Middle frontal gyrus (tissue), 1 donor: ENCODE results near the gene GPC3.
"Not testable (repeated sequence)": the region's sequence is repeated elsewhere in the genome, so short reads cannot be mapped to it uniquely, and the experiment has no call there.

Experiments
- DNase-seq: peaks from one replicate; pipeline ENCODE4 v3.0.0-alpha.2; 2015; ENCODE audit warnings: low spot score; ENCODE audit errors: extremely low spot score

The GPC3 gene

GRCh38 chrX:133999031-133999705 lies 13.8 kb upstream of the GPC3 start:
- no peak for DNase-seq

GRCh38 chrX:133995759-133996158 lies 10.4 kb upstream of the GPC3 start:
- no peak for DNase-seq

- DNase-seq = no peak
Observed at GRCh38 chrX:133994576-133994975, 9.2 kb upstream of the GPC3 start.

- no peak for DNase-seq
Observed at GRCh38 chrX:133992882-133993281, 7.5 kb upstream of the GPC3 start.

GRCh38 chrX:133991814-133992213 lies 6.4 kb upstream of the GPC3 start:
- DNase-seq = no peak

- not testable (repeated sequence) for DNase-seq
Observed at GRCh38 chrX:133991057-133991456, 5.7 kb upstream of the GPC3 start.

GRCh38 chrX:133989993-133990392 lies 4.6 kb upstream of the GPC3 start:
- DNase-seq = no peak

- no peak for DNase-seq
Observed at GRCh38 chrX:133989490-133989889, 4.1 kb upstream of the GPC3 start.

- no peak for DNase-seq
Observed at GRCh38 chrX:133988010-133988409, 2.6 kb upstream of the GPC3 start.

- no peak for DNase-seq
Observed at GRCh38 chrX:133987188-133987587, 1.8 kb upstream of the GPC3 start.

GRCh38 chrX:133985967-133986683 lies 731 bp upstream of the GPC3 start:
- no peak for DNase-seq

GRCh38 chrX:133984857-133985163 lies 584 bp downstream of the GPC3 start:
- DNase-seq = no peak

GRCh38 chrX:133983974-133984845 lies 1.2 kb downstream of the GPC3 start:
- DNase-seq = no peak

GRCh38 chrX:133983256-133983973 lies 2.0 kb downstream of the GPC3 start:
- no peak for DNase-seq

GRCh38 chrX:133981924-133982323 lies 3.5 kb downstream of the GPC3 start:
- DNase-seq = no peak

- no peak for DNase-seq
Observed at GRCh38 chrX:133980832-133981588, 4.4 kb downstream of the GPC3 start.

- DNase-seq = no peak
Observed at GRCh38 chrX:133980406-133980805, 5.0 kb downstream of the GPC3 start.

GRCh38 chrX:133979641-133980230 lies 5.7 kb downstream of the GPC3 start:
- DNase-seq = no peak

- DNase-seq = no peak
Observed at GRCh38 chrX:133973704-133974103, 11.7 kb downstream of the GPC3 start.

- no peak for DNase-seq
Observed at GRCh38 chrX:133972916-133973315, 12.5 kb downstream of the GPC3 start.

- DNase-seq = no peak
Observed at GRCh38 chrX:133971586-133971985, 13.8 kb downstream of the GPC3 start.
